GM23248 (cell line): ENCODE measurements around the gene ARHGEF25.

Experiments
- EZH2 ChIP-seq: fragments of 200-600 bp; sonication (generic); IDR thresholded peaks from 2 replicates; pipeline ENCODE4 v1.6.1; 2018; ENCODE audit warnings: antibody characterized with exemption, mild to moderate bottlenecking; ENCODE audit not compliant: insufficient read depth, poor library complexity, severe bottlenecking
- EZH2phosphoT487 ChIP-seq: fragments of 200-600 bp; sonication (generic); IDR thresholded peaks from 2 replicates; pipeline ENCODE4 v1.6.1; 2018; ENCODE audit warnings: antibody characterized with exemption, moderate library complexity, mild to moderate bottlenecking, low read depth; ENCODE audit not compliant: insufficient read depth

GRCh38 chr12:57574795-57575194 is 36.4 kb upstream of the ARHGEF25 start:
- no peak for TF ChIP-seq EZH2
- TF ChIP-seq EZH2phosphoT487: no peak
